Vagina (tissue), 2 donors: ENCODE measurements around the gene SCARB1. TPM values are rescaled to one million over a fixed set of nuclear protein-coding genes. Genes with fewer than 3 reads are reported as not detected.

Experiments used
- DNase-seq, 2 donors: peaks; one replicate each; pipeline ENCODE4 v3.0.0-alpha.2; 2017; ENCODE audit errors: extremely low spot score in 2 of 2
- H3K27ac ChIP-seq: fragments of 200-600 bp; sonication (generic); one replicate; pipeline ENCODE4 v1.5.1; 2019
- H3K27me3 ChIP-seq: fragments of 200-600 bp; sonication (generic); one replicate; pipeline ENCODE4 v1.5.1; 2019
- H3K36me3 ChIP-seq, 2 donors: fragments of 200-600 bp; sonication (generic); one replicate each; pipeline ENCODE4 v1.5.1; 2017 to 2019
- H3K4me1 ChIP-seq: fragments of 200-600 bp; sonication (generic); one replicate; pipeline ENCODE4 v1.5.1; 2019
- H3K4me3 ChIP-seq, 2 donors: fragments of 200-600 bp; sonication (generic); 1 replicate in 1 of 2; 2 replicates in 1 of 2; pipeline ENCODE4 v1.5.1; 2016 to 2019
- H3K9me3 ChIP-seq: fragments of 200-600 bp; sonication (generic); one replicate; pipeline ENCODE4 v1.5.1; 2019
- POLR2A ChIP-seq, 2 donors: fragments of 450-650 bp; IDR thresholded peaks; one replicate each; pipeline ENCODE4 v1.6.1; 2017; ENCODE audit warnings: antibody characterized with exemption in 2 of 2, mild to moderate bottlenecking in 2 of 2, moderate library complexity in 2 of 2
- POLR2AphosphoS5 ChIP-seq, 2 donors: sonication (generic); formaldehyde crosslinking; IDR thresholded peaks; one replicate each; pipeline ENCODE4 v1.9.0; 2017; ENCODE audit warnings: antibody characterized with exemption in 2 of 2, mild to moderate bottlenecking in 2 of 2, low read depth in 1 of 2; ENCODE audit not compliant: insufficient read depth in 1 of 2
- intact Hi-C: fragments of 100-400 bp; cut with DNase I; formaldehyde crosslinking; loops from one replicate; pipeline ENCODE4 v1.15.1; 2023
- total RNA-seq: library from RNA; depleted of rRNA; stranded (reverse); fragments of >200 nt; gene quantifications from one replicate; pipeline ENCODE4 v1.2.3, GENCODE V29; 2016
- TF ChIP-seq, protein P1 (sequence below), 3 experiments: fragments of 450-650 bp in 2 of 3; fragments of 200-600 bp in 1 of 3; sonication (generic) in 1 of 3; IDR thresholded peaks; one replicate each; pipeline ENCODE4 v1.5.1; 2017 to 2019; ENCODE audit warnings: antibody characterized with exemption in 3 of 3, mild to moderate bottlenecking in 2 of 3, moderate library complexity in 2 of 3

The SCARB1 gene
- total RNA-seq, 1 donor from 2014 or later, result 20.6 TPM

DNA sequence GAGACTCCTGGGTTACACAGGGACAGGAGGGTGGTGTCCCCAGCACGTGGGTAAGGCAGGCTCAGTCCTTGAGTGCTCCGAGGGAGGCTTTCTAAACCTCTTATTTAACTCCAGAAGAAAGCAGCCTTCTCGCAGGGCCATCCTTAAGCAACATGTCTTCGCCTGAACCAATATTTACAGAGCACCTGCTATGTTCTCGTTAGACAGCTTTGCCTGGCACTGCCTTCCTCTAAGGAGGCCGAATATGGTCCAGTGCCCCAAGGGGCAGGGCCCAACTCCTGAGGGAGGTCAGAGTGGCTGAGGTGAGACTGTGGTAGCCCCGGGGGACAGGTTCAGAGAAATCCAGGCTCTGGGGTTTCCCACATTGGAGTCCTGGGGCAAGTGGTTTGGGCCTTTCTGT, 2.1 kb upstream of the SCARB1 start:
- no peak for DNase-seq
- intact Hi-C loops, result no loop called here
- H3K36me3 ChIP-seq, result no peaks in the 10 kb centered on the region
- no peak overlapping the region for H3K4me3 ChIP-seq
- no peak overlapping the region for H3K27ac ChIP-seq
- TF ChIP-seq POLR2A (IDR thresholded peaks at IDR 0.05), result no peak
- TF ChIP-seq, protein P1, sequence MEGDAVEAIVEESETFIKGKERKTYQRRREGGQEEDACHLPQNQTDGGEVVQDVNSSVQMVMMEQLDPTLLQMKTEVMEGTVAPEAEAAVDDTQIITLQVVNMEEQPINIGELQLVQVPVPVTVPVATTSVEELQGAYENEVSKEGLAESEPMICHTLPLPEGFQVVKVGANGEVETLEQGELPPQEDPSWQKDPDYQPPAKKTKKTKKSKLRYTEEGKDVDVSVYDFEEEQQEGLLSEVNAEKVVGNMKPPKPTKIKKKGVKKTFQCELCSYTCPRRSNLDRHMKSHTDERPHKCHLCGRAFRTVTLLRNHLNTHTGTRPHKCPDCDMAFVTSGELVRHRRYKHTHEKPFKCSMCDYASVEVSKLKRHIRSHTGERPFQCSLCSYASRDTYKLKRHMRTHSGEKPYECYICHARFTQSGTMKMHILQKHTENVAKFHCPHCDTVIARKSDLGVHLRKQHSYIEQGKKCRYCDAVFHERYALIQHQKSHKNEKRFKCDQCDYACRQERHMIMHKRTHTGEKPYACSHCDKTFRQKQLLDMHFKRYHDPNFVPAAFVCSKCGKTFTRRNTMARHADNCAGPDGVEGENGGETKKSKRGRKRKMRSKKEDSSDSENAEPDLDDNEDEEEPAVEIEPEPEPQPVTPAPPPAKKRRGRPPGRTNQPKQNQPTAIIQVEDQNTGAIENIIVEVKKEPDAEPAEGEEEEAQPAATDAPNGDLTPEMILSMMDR (IDR thresholded peaks at IDR 0.05), result no peak
- no peak for TF ChIP-seq POLR2AphosphoS5 (IDR thresholded peaks at IDR 0.05; ENCODE audit: insufficient read depth in 1 of 2, low read depth in 1 of 2)
- peaks cover 27% of the 10 kb centered on the region for H3K4me1 ChIP-seq
- H3K9me3 ChIP-seq, result no peaks in the 10 kb centered on the region
- no peaks in the 10 kb centered on the region for H3K27me3 ChIP-seq

DNA sequence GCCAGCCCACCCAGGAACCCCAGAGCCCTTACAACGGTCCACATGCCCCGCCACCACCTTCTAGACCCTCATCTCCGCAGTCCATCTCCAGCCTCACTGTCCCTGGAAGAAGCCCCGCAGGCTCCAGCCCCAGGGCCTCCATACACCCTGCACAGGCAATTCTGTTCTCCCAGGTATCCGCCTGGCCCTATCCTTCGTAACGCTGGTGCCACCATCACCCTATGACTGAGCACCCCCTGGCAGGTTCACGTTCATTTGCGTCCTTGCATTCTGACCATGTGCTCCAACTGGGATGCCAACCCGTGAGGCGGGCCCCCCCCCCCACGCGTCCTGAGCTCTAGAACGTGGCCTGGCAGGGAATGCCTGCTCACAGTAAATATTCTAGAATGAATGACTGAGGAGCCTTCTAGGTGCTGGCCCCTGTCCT, 675 bp upstream of the SCARB1 start:
- Histone ChIP-seq H3K9me3 (no peaks in the 10 kb centered on the region), H3K4me1 (peaks cover 27% of the 10 kb centered on the region), H3K4me3 (peak overlapping the region; percentile 82 to 83), H3K27me3 (no peaks in the 10 kb centered on the region), H3K36me3 (no peaks in the 10 kb centered on the region), H3K27ac (peak overlapping the region; percentile 77)
- no peak for DNase-seq
- intact Hi-C loops, result no loop called here
- TF ChIP-seq POLR2AphosphoS5 (IDR thresholded peaks at IDR 0.05; ENCODE audit: insufficient read depth in 1 of 2, low read depth in 1 of 2) (no peak), POLR2A (IDR thresholded peaks at IDR 0.05) (no peak)
- TF ChIP-seq, protein P1 (IDR thresholded peaks at IDR 0.05), result no peak

DNA sequence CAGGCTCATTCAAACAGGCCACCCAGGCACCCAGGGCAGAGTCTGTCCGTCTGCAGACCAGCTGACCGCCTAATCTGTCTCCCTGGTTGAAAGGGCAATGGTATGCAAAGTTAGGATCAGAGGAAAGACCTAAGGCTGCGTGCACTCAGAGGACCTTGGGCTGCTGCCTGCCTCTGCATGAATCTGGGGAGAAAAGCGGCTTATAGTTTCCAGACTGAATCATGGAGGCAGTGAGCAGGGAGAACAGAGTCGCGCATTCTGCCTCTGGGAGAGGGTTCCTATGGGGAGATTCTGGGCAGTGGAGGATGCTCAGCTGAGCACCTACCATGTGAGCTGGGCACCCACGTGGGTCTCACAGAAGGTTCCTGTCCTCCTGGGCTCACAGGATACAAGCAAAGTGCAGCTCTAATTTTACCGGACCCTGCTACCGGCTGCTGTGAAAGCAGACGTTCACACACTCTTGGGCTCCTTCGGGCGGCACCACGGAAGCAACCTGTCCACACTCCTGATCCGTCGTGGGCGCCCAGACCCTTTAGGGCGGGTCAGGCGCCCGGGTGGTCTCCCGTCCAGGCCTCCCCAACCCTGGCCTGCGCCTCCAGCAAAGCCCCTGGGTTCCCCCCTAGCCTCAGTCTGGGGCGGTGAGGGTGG, 772 bp downstream of the SCARB1 start:
- H3K4me3 ChIP-seq, result peak overlapping the region; percentile 82 to 83
- no peaks in the 10 kb centered on the region for H3K36me3 ChIP-seq
- TF ChIP-seq, protein P1 (IDR thresholded peaks at IDR 0.05), result no peak
- TF ChIP-seq POLR2AphosphoS5 (IDR thresholded peaks at IDR 0.05; ENCODE audit: insufficient read depth in 1 of 2, low read depth in 1 of 2), result no peak
- TF ChIP-seq POLR2A (IDR thresholded peaks at IDR 0.05), result no peak
- no peaks in the 10 kb centered on the region for H3K9me3 ChIP-seq
- H3K4me1 ChIP-seq, result peaks cover 19% of the 10 kb centered on the region
- intact Hi-C loops, result no loop called here
- DNase-seq, result no peak
- no peaks in the 10 kb centered on the region for H3K27me3 ChIP-seq
- H3K27ac ChIP-seq, result peak overlapping the region; percentile 77

DNA sequence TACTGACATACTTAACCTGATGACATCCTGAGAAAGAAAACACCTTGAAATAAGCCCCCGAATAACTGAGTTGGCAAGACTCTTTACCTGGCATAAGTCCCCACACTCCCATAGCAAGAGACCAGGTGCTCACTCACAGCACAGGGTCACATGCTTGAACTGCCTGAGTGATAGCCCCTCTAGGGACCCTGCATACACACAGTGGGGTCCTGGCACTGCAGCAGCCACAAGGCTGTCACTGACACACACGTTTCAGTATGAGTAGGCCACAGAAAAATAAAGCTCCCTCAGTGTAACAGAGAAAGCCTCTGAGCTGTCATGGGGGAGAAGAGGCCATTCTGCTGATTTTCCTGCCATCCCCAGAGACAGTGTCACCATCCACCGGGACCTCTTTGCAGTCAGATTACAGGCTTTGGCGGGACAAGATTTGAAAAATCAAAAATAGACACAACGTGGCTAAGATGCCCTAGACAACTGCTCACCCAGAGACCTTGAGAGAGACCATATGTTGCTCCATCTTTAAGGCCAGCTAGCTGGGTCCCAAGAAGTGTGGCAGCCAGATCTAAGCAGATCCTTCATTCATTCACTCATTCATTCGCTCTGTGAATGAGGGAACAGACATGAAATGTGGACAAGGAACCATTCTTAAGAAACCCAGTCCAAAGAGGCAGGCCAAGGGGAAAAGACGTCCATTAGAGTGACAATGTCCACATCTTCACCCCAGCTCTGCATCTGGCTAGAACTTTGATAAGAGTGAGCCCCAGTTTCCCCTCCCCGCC, 1.6 kb downstream of the SCARB1 start:
- Histone ChIP-seq H3K27me3 (no peaks in the 10 kb centered on the region), H3K4me1 (peaks cover 19% of the 10 kb centered on the region), H3K36me3 (no peaks in the 10 kb centered on the region), H3K4me3 (no peak overlapping the region), H3K9me3 (no peaks in the 10 kb centered on the region), H3K27ac (peak overlapping the region; percentile 77)
- no peak for DNase-seq
- TF ChIP-seq, protein P1 (IDR thresholded peaks at IDR 0.05), result no peak
- TF ChIP-seq POLR2A (IDR thresholded peaks at IDR 0.05) (no peak), POLR2AphosphoS5 (IDR thresholded peaks at IDR 0.05; ENCODE audit: insufficient read depth in 1 of 2, low read depth in 1 of 2) (no peak)
- intact Hi-C loops, result no loop called here

DNA sequence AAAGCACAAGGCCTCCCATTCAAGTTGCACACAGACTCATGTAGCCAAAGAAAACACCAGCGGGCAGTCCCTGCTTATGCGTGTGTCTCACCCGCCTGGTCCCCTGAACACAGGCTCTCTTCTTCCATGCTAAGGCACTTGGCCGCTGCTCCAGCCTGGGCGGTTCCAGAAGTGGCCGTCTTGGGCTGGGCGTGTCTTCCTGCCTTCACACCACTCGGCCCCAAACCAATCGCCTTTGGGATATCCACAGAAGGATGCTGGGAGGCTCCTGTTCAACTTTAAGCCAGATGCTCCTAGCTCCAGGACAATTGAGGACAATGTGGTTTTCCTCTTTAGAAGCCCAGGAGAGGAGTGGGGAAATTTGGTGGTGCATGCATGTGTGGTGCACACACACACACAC, 2.2 kb downstream of the SCARB1 start:
- intact Hi-C loops, result no loop called here
- Histone ChIP-seq H3K4me1 (peaks cover 19% of the 10 kb centered on the region), H3K9me3 (no peaks in the 10 kb centered on the region), H3K27me3 (no peaks in the 10 kb centered on the region), H3K36me3 (no peaks in the 10 kb centered on the region), H3K27ac (no peak overlapping the region), H3K4me3 (no peak overlapping the region)
- DNase-seq, result no peak
- TF ChIP-seq POLR2AphosphoS5 (IDR thresholded peaks at IDR 0.05; ENCODE audit: insufficient read depth in 1 of 2, low read depth in 1 of 2) (no peak), POLR2A (IDR thresholded peaks at IDR 0.05) (no peak)
- TF ChIP-seq, protein P1 (IDR thresholded peaks at IDR 0.05), result no peak
